GM15510 (cell line): Measurements from ENCODE around the gene SYNDIG1L.
A peak's percentile ranks its signal among the peaks of the same experiment; 100 is the strongest.

Source experiments
- POLR2A ChIP-seq: IDR thresholded peaks from 3 replicates; pipeline ENCODE4 v1.6.1; 2011; ENCODE audit warnings: borderline replicate concordance; ENCODE audit not compliant: insufficient read length; ENCODE audit errors: extremely low read depth

Gene SYNDIG1L

GRCh38 chr14:74411671-74412070 is 14.3 kb downstream of the SYNDIG1L start:
- no peak for TF ChIP-seq POLR2A

GRCh38 chr14:74409441-74409840 is 16.6 kb downstream of the SYNDIG1L start:
- no peak for TF ChIP-seq POLR2A

- TF ChIP-seq POLR2A: no peak
Observed at GRCh38 chr14:74408870-74409269, 17.1 kb downstream of the SYNDIG1L start.

GRCh38 chr14:74407801-74408154 is 18.2 kb downstream of the SYNDIG1L start:
- no peak for TF ChIP-seq POLR2A

GRCh38 chr14:74407021-74407800 is 18.8 kb downstream of the SYNDIG1L start:
- TF ChIP-seq POLR2A: no peak

GRCh38 chr14:74405663-74406062 is 20.3 kb downstream of the SYNDIG1L start:
- no peak for TF ChIP-seq POLR2A

GRCh38 chr14:74404435-74404834 is 21.6 kb downstream of the SYNDIG1L start:
- no peak for TF ChIP-seq POLR2A

- no peak for TF ChIP-seq POLR2A
Observed at GRCh38 chr14:74403619-74404417, 22.2 kb downstream of the SYNDIG1L start.

GRCh38 chr14:74402401-74403251 is 23.4 kb downstream of the SYNDIG1L start:
- no peak for TF ChIP-seq POLR2A

- TF ChIP-seq POLR2A: peak; percentile 43
Observed at GRCh38 chr14:74401504-74402241, 24.3 kb downstream of the SYNDIG1L start.

- no peak for TF ChIP-seq POLR2A
Observed at GRCh38 chr14:74400919-74401503, 25.0 kb downstream of the SYNDIG1L start.

GRCh38 chr14:74400031-74400685 is 25.9 kb downstream of the SYNDIG1L start:
- no peak for TF ChIP-seq POLR2A

GRCh38 chr14:74395094-74395493 is 30.9 kb downstream of the SYNDIG1L start:
- TF ChIP-seq POLR2A: no peak

- TF ChIP-seq POLR2A: no peak
Observed at GRCh38 chr14:74394549-74394948, 31.5 kb downstream of the SYNDIG1L start.
